Measurements from ENCODE around the gene TXNL4A.
A peak's percentile ranks its signal among the peaks of the same experiment; 100 is the strongest.
"Not testable (repeated sequence)": the region's sequence is repeated elsewhere in the genome, so short reads cannot be mapped to it uniquely, and the experiment has no call there.

TXNL4A gene

DNA sequence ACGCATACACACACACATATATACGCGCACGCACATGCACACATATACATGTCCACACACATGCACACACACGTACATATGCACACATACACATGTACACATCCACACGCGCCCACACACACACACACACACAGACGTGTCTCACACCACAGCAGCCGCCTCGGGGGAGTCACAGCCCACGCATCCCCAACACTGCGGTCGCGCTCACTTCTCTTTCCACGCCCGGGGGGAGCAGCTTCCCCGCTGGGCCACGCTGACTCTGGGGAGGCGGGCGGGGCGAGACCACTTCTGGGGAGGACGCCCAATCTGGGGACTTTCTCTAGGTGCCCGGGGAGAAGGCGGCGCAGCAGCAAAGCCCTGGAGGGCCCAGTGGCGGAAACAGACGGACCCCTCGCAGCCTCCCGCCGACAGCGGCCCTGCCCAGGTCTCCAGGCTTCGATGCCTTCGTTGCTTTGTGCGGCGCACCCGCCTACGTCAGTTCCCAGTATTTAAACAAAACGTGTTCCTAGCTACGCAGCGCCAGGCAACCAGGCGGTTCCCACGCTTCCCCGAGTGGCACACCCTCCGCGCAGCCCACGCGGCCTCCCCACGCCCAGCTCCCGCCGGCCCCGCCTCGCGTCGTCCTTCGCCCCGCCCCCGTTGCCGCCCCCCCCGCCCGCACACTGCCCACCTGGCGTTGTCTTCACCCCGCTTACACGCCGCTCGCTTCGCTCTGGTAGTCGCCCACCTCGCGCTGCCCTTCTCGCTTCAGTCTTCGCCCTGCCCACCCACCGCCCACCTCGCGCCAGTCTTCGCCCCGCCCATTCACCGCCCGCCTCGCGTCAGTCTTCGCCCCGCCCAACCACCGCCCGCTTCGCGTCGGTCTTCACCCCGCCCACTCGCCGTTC lies 45.1 kb upstream of the TXNL4A start:
- H3K4me3 ChIP-seq (ENCODE audit: low read depth, low read length), result peak overlapping the region; percentile 64
- TF ChIP-seq POLR2A (IDR thresholded peaks at IDR 0.05; ENCODE audit: extremely low read depth, insufficient read length) (no peak), MYC (IDR thresholded peaks at IDR 0.05; ENCODE audit: low read depth, low read length) (peak; percentile 80)
- TF ChIP-seq, protein P1, sequence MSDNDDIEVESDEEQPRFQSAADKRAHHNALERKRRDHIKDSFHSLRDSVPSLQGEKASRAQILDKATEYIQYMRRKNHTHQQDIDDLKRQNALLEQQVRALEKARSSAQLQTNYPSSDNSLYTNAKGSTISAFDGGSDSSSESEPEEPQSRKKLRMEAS (IDR thresholded peaks at IDR 0.05; ENCODE audit: low read depth, low read length), result peak; percentile 85
- TF ChIP-seq, protein P2, sequence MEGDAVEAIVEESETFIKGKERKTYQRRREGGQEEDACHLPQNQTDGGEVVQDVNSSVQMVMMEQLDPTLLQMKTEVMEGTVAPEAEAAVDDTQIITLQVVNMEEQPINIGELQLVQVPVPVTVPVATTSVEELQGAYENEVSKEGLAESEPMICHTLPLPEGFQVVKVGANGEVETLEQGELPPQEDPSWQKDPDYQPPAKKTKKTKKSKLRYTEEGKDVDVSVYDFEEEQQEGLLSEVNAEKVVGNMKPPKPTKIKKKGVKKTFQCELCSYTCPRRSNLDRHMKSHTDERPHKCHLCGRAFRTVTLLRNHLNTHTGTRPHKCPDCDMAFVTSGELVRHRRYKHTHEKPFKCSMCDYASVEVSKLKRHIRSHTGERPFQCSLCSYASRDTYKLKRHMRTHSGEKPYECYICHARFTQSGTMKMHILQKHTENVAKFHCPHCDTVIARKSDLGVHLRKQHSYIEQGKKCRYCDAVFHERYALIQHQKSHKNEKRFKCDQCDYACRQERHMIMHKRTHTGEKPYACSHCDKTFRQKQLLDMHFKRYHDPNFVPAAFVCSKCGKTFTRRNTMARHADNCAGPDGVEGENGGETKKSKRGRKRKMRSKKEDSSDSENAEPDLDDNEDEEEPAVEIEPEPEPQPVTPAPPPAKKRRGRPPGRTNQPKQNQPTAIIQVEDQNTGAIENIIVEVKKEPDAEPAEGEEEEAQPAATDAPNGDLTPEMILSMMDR (IDR thresholded peaks at IDR 0.05; ENCODE audit: low read depth, low read length), result no peak
- no peak for DNase-seq (ENCODE audit: low read depth)

DNA sequence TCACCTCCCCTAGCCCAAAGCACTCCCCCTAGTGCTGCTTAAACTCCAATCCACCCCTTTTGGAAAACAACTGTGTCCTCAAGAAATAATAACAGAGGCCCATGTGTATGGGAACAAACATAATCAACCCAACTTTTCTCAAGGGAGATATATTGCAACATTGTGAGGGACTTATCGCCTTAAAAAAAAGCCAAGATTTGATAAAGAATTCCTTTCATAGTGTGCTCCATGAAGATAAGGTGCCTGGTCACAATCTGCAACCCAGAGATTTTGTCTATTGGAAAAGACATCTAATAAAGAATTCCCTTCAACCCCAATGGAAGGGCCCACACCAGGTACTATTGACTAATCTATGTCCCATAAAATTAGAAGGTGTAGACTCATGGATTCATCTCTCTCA lies 41.3 kb upstream of the TXNL4A start:
- no peak for DNase-seq (ENCODE audit: low read depth)
- no peak overlapping the region for H3K4me3 ChIP-seq (ENCODE audit: low read depth, low read length)
- TF ChIP-seq, protein P1 (IDR thresholded peaks at IDR 0.05; ENCODE audit: low read depth, low read length), result no peak
- TF ChIP-seq POLR2A (IDR thresholded peaks at IDR 0.05; ENCODE audit: extremely low read depth, insufficient read length) (no peak), MYC (IDR thresholded peaks at IDR 0.05; ENCODE audit: low read depth, low read length) (no peak)
- TF ChIP-seq, protein P2 (IDR thresholded peaks at IDR 0.05; ENCODE audit: low read depth, low read length), result no peak

DNA sequence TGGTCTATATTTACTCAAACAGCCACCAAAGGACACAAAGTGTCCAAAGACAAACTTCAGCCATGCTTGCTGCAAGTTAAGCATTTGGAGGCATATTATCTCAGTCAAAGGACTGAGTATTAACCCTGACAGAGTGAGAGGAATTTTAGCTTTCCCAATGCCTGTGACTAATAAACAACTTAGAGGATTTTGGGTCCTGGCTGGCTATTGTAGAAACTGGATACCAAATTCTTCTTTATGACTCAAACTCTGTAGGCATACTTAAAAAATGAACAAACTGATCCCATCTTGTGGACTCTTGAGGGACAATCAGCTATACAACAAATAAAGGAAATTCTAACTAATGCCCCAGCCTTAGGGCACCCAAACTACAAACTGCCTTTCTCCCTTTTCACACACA lies 39.4 kb upstream of the TXNL4A start:
- DNase-seq (ENCODE audit: low read depth), result not testable (repeated sequence)

DNA sequence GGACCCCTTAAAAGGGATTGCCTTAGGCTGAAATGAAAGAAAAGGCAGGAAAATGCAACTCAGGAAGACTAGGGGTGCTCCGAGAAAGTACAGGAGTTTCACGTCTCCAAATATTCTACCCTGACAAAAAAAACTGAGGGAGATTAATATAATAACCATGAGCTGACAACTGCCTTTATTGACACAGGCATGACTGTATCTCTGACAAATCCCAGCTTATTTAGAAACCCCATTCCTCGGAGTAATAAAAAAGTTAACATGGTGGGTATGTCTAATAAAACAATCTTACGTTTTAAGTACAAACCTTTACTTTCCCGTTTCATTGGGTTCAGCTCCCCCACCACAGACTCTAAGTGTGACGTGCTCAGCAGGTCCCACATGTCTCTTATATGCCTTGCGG lies 38.0 kb upstream of the TXNL4A start:
- no peak for DNase-seq (ENCODE audit: low read depth)
- H3K4me3 ChIP-seq (ENCODE audit: low read depth, low read length), result no peak overlapping the region
- TF ChIP-seq POLR2A (IDR thresholded peaks at IDR 0.05; ENCODE audit: extremely low read depth, insufficient read length) (no peak), MYC (IDR thresholded peaks at IDR 0.05; ENCODE audit: low read depth, low read length) (no peak)
- TF ChIP-seq, protein P2 (IDR thresholded peaks at IDR 0.05; ENCODE audit: low read depth, low read length), result no peak
- TF ChIP-seq, protein P1 (IDR thresholded peaks at IDR 0.05; ENCODE audit: low read depth, low read length), result no peak

More for the DNA sequence above, 39.4 kb upstream of the TXNL4A start:
- not testable (repeated sequence) for H3K4me3 ChIP-seq (ENCODE audit: low read depth, low read length)

DNA sequence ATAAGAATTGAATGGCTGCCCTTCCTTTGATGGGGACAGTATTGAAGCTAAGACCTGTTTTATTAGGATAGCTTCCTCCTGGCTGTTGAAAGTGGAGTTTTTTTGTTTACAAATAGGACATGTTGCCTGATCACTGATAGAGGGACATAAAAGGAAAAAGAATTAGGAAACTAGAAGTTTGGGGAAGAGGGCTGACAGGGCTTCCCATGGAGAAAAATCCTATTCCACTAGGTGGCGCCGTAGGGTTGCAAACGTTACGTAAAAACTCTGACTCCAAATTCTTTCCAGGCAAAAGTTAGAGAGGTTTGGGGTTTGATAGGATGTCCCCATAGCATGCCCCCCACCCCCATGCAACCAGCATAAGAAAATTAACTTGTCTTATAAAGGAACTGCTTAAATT lies 34.8 kb upstream of the TXNL4A start:
- peak; percentile 45 for DNase-seq (ENCODE audit: low read depth)
- H3K4me3 ChIP-seq (ENCODE audit: low read depth, low read length), result no peak overlapping the region
- no peak for TF ChIP-seq POLR2A (IDR thresholded peaks at IDR 0.05; ENCODE audit: extremely low read depth, insufficient read length)
- TF ChIP-seq, protein P2 (IDR thresholded peaks at IDR 0.05; ENCODE audit: low read depth, low read length), result peak; percentile 40

DNA sequence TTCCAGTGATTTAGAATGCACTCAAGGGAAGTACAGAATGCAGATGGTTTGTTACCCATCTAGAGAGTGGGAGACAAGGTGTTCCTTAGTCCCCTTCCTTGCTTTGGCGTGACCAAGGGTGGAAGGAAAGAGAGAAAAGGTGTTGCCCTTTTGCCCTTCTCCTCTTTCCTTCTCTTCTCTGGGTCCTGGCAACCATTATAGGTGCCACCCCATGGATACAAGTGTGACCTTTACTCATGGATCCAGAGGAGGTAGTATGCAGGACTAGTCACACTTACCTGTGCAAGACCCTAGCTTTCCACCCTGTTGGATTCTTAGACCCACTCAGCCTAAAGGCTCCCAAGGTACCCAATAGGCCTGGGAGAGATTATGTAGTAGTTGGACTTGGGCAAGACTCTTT lies 34.2 kb upstream of the TXNL4A start:
- H3K4me3 ChIP-seq (ENCODE audit: low read depth, low read length), result no peak overlapping the region
- DNase-seq (ENCODE audit: low read depth), result peak; percentile 47
- TF ChIP-seq, protein P1 (IDR thresholded peaks at IDR 0.05; ENCODE audit: low read depth, low read length), result no peak
- TF ChIP-seq POLR2A (IDR thresholded peaks at IDR 0.05; ENCODE audit: extremely low read depth, insufficient read length), result no peak

DNA sequence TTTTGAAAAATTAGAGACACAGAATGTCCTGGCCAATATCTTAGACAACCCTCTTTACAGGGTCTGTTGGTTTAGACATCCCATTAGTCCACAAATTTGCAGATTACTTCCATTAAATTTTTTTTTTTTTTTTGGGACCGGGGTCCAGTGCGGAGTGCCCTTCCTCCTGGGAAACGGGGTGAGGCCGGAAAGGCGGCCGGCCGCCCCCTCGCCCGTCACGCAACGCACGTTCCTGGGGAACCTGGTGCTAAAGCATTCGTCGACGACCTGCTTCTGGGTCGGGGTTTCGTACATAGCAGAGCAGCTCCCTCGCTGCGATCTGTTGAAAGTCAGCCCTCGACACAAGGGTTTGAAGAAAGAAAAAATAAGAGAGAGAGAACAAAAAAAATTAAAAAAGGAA lies 24.4 kb upstream of the TXNL4A start:
- TF ChIP-seq MYC (IDR thresholded peaks at IDR 0.05; ENCODE audit: low read depth, low read length) (no peak), POLR2A (IDR thresholded peaks at IDR 0.05; ENCODE audit: extremely low read depth, insufficient read length) (no peak)
- TF ChIP-seq, protein P2 (IDR thresholded peaks at IDR 0.05; ENCODE audit: low read depth, low read length), result no peak
- TF ChIP-seq, protein P1 (IDR thresholded peaks at IDR 0.05; ENCODE audit: low read depth, low read length), result no peak
- no peak overlapping the region for H3K4me3 ChIP-seq (ENCODE audit: low read depth, low read length)
- no peak for DNase-seq (ENCODE audit: low read depth)

DNA sequence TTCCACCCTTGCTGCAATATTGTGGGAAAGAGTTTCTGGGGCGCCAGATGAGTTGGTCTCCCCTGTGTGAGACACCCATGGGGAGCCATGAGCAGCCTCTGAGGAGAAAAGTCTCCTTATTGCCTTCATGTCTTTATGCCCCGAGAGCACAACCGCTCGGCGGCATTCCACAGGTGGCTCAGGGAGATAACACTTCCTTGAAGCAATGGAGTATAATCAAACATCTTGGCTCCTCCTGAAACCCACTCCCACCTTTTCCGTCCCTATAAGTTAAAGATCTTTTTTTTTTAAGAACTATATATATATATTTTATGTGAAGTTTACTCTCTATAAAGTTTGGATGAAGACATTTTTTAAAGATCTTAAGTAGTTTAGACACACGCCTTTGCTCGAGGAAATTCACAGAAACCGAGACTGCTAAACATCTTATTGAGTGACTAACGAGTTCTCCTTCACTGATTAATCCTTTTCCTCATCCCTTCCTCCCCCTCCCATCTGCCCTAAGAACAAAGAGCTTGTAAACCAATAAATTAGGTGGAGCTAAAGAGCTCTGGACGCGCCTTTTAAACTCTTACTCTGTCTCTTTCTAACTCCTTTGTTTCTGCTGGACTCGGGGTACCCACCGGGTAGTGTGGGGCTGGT lies 23.3 kb upstream of the TXNL4A start:
- DNase-seq (ENCODE audit: low read depth); H3K4me3 ChIP-seq (ENCODE audit: low read depth, low read length): not testable (repeated sequence)

Data from NB4 (cell line).